Esophagus muscularis mucosa (tissue), 4 donors: ENCODE data around the gene TTC12. TPM values are rescaled to one million over a fixed set of nuclear protein-coding genes. Genes with fewer than 3 reads are reported as not detected.

Source experiments
- DNase-seq: peaks from one replicate; pipeline ENCODE4 v3.0.0-alpha.2; 2017; ENCODE audit errors: extremely low spot score
- H3K27ac ChIP-seq, 4 donors: fragments of 200-600 bp; sonication (generic); replicated peaks in 1 of 4; 1 replicate in 3 of 4; 2 replicates in 1 of 4; pipeline ENCODE4 v1.5.1; 2016 to 2019; ENCODE audit warnings: mild to moderate bottlenecking in 1 of 4
- H3K27me3 ChIP-seq, 4 donors: fragments of 200-600 bp; sonication (generic); one replicate each; pipeline versions ENCODE4 v1.5.1 to v1.6.0; 2016 to 2019
- H3K36me3 ChIP-seq, 4 donors: fragments of 200-600 bp; sonication (generic); one replicate each; pipeline ENCODE4 v1.5.1; 2016 to 2019
- H3K4me1 ChIP-seq, 4 donors: fragments of 200-600 bp; sonication (generic); one replicate each; pipeline ENCODE4 v1.5.1; 2016 to 2019
- H3K4me3 ChIP-seq, 4 donors: fragments of 200-600 bp; sonication (generic); 1 replicate in 2 of 4; 2 replicates in 2 of 4; pipeline ENCODE4 v1.5.1; 2016 to 2019; ENCODE audit warnings: mild to moderate bottlenecking in 4 of 4, moderate library complexity in 1 of 4
- H3K9me3 ChIP-seq, 4 donors: fragments of 200-600 bp; sonication (generic); 1 replicate in 3 of 4; 2 replicates in 1 of 4; pipeline ENCODE4 v1.5.1; 2016 to 2019
- EP300 ChIP-seq: sonication (generic); formaldehyde crosslinking; IDR thresholded peaks from one replicate; pipeline ENCODE4 v1.6.1; 2017; ENCODE audit warnings: antibody characterized with exemption
- POLR2A ChIP-seq: fragments of 450-650 bp; IDR thresholded peaks from one replicate; pipeline ENCODE4 v1.6.1; 2017; ENCODE audit warnings: antibody characterized with exemption, moderate library complexity, mild to moderate bottlenecking, low read depth
- POLR2AphosphoS5 ChIP-seq, 2 donors: sonication (generic); formaldehyde crosslinking; IDR thresholded peaks; one replicate each; pipeline ENCODE4 v1.6.1; 2017; ENCODE audit warnings: antibody characterized with exemption in 2 of 2
- WGBS: methylation state at CpG from one replicate; pipeline ENCODE4 v1.1.5; 2018; 5-methylcytosine and 5-hydroxymethylcytosine counted together
- intact Hi-C: fragments of 100-400 bp; cut with DNase I; formaldehyde crosslinking; loops from one replicate; pipeline ENCODE4 v1.15.1; 2023
- total RNA-seq, 4 donors: library from RNA; depleted of rRNA; stranded (reverse); fragments of >200 nt; gene quantifications; one replicate each; pipeline versions ENCODE4 v1.1.0 to v1.2.1, GENCODE V29; 2016
- TF ChIP-seq, protein P1 (sequence below), 3 experiments: fragments of 200-600 bp in 2 of 3; fragments of 450-650 bp in 1 of 3; sonication (generic) in 2 of 3; IDR thresholded peaks; one replicate each; pipeline ENCODE4 v1.5.1; 2017 to 2019; ENCODE audit warnings: antibody characterized with exemption in 3 of 3, mild to moderate bottlenecking in 2 of 3, moderate library complexity in 1 of 3

Gene TTC12
- total RNA-seq, 4 donors from 2014 or later, result 10.4 to 16.2 (median 13.3) TPM

- no peaks in the 10 kb centered on the region for H3K9me3 ChIP-seq
- DNase-seq, result peak; percentile 87
- TF ChIP-seq EP300 (no peak), POLR2AphosphoS5 (IDR thresholded peaks at IDR 0.05) (no peak), POLR2A (no peak)
- TF ChIP-seq, protein P1, sequence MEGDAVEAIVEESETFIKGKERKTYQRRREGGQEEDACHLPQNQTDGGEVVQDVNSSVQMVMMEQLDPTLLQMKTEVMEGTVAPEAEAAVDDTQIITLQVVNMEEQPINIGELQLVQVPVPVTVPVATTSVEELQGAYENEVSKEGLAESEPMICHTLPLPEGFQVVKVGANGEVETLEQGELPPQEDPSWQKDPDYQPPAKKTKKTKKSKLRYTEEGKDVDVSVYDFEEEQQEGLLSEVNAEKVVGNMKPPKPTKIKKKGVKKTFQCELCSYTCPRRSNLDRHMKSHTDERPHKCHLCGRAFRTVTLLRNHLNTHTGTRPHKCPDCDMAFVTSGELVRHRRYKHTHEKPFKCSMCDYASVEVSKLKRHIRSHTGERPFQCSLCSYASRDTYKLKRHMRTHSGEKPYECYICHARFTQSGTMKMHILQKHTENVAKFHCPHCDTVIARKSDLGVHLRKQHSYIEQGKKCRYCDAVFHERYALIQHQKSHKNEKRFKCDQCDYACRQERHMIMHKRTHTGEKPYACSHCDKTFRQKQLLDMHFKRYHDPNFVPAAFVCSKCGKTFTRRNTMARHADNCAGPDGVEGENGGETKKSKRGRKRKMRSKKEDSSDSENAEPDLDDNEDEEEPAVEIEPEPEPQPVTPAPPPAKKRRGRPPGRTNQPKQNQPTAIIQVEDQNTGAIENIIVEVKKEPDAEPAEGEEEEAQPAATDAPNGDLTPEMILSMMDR (IDR thresholded peaks at IDR 0.05), result no peak
- WGBS, result 100% methylated on average over 2 of the region's 2 CpGs
- H3K4me1 ChIP-seq, result no peaks in the 10 kb centered on the region
- H3K27ac ChIP-seq, result no peak overlapping the region
- no peaks in the 10 kb centered on the region for H3K27me3 ChIP-seq
- no peaks in the 10 kb centered on the region for H3K36me3 ChIP-seq
- intact Hi-C loops, result no loop called here
- no peak overlapping the region for H3K4me3 ChIP-seq
These were observed 33.2 kb upstream of the TTC12 start for GRCh38 chr11:113281052-113281725.

DNA sequence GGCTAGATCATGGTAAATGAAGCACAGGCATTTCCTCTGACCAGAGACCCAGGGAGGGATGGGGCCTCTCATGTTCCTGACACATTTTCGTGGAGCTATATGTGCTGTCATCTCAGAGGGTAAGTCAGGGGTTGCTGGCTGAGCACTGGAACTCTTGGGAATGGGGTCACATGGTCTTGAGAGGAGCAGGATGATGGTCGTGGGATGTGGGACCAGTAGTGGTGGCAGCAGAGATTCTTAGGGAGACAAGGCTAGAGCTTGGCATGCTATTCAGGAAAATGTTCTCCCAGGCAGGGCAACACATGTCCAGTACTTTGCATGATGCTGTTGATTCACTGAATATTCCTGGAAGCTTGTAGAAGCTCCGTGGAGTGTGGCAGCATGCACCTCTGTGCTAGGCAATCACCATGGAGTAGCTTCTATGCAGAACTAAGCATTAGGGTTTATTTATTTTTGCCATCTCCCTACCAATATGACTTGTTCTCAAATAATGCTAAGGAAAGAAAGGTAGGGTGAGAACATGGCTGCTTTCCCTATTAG is 31.4 kb upstream of the TTC12 start:
- no peak for TF ChIP-seq POLR2AphosphoS5 (IDR thresholded peaks at IDR 0.05)
- no peak for TF ChIP-seq POLR2A
- no peak for TF ChIP-seq EP300
- TF ChIP-seq, protein P1 (IDR thresholded peaks at IDR 0.05), result no peak
- WGBS, result 91% methylated on average over 3 of the region's 3 CpGs
- intact Hi-C loops, result no loop called here
- Histone ChIP-seq H3K4me3 (no peak overlapping the region), H3K27ac (no peak overlapping the region), H3K9me3 (no peaks in the 10 kb centered on the region), H3K27me3 (no peaks in the 10 kb centered on the region), H3K4me1 (peaks cover 0 to 4% (median 0%) of the 10 kb centered on the region in 4 donors), H3K36me3 (no peaks in the 10 kb centered on the region)
- no peak for DNase-seq

DNA sequence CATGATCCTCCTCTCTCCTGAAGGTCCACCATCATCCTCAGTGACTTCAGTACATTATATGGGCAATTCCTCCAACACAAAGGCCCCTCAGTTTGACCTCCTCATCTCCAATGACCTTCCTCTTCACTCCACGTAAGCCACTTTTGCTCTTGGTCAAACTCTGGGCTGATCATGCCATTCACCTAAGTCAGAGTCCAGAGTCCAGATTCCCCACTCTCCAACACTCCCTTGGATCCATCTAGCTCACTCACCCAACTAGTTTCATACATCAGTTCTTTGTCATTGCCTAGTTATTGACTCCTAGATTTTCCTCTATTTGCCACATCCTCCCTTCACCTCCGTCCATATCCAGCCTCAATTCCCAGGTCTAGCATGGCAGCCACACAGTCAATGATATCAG is 30.5 kb upstream of the TTC12 start:
- H3K27me3 ChIP-seq, result no peaks in the 10 kb centered on the region
- no peaks in the 10 kb centered on the region for H3K36me3 ChIP-seq
- H3K9me3 ChIP-seq, result no peaks in the 10 kb centered on the region
- H3K4me3 ChIP-seq, result no peak overlapping the region
- DNase-seq, result no peak
- intact Hi-C loops, result no loop called here
- H3K4me1 ChIP-seq, result peaks cover 0 to 4% (median 0%) of the 10 kb centered on the region in 4 donors
- TF ChIP-seq POLR2A, result no peak
- no peak for TF ChIP-seq EP300
- TF ChIP-seq, protein P1 (IDR thresholded peaks at IDR 0.05), result no peak
- TF ChIP-seq POLR2AphosphoS5 (IDR thresholded peaks at IDR 0.05), result no peak
- WGBS, result 86% methylated on average over 2 of the region's 2 CpGs
- no peak overlapping the region for H3K27ac ChIP-seq

DNA sequence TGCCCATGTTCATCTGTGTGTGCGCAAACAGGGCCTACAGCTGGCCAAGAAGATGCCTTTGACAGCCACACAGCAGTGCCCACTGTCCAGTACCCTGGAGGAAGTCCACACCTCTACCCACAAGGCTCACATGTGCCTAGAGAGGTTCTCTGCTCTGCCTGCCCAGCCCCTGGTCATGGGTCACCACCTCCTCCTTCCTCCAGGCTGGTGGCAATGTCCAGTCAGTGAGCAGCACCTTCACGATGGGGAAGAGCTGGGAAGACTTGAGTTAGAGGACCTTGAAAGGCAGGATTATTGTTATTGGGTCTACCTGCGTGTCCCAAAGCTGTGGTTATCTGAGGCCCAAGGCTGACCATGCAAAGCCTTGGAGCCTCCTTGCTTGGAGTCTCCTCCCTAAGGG is 28.4 kb upstream of the TTC12 start:
- TF ChIP-seq, protein P1 (IDR thresholded peaks at IDR 0.05), result no peak
- no peak for TF ChIP-seq EP300
- TF ChIP-seq POLR2A, result no peak
- no peak for TF ChIP-seq POLR2AphosphoS5 (IDR thresholded peaks at IDR 0.05)
- Histone ChIP-seq H3K4me3 (no peak overlapping the region), H3K36me3 (no peaks in the 10 kb centered on the region), H3K4me1 (peaks cover 0 to 8% (median 0%) of the 10 kb centered on the region in 4 donors), H3K9me3 (no peaks in the 10 kb centered on the region), H3K27ac (no peak overlapping the region), H3K27me3 (no peaks in the 10 kb centered on the region)
- peak; percentile 86 for DNase-seq
- intact Hi-C loops, result loop anchor here (5.0 kb wide), 1 partner anchor 999 kb away; no protein-coding TSS in a partner anchor
- WGBS, result 94% methylated on average over 2 of the region's 3 CpGs
